Globus pallidus (tissue), 1 donor: ENCODE measurements around the gene CAMK2B.

ENCODE experiments used
- DNase-seq: peaks from one replicate; pipeline ENCODE4 v3.0.0-alpha.2; 2015; ENCODE audit warnings: low spot score

Gene CAMK2B

GRCh38 chr7:44274623-44274975 is 50.8 kb downstream of the CAMK2B start:
- no peak for DNase-seq

DNA sequence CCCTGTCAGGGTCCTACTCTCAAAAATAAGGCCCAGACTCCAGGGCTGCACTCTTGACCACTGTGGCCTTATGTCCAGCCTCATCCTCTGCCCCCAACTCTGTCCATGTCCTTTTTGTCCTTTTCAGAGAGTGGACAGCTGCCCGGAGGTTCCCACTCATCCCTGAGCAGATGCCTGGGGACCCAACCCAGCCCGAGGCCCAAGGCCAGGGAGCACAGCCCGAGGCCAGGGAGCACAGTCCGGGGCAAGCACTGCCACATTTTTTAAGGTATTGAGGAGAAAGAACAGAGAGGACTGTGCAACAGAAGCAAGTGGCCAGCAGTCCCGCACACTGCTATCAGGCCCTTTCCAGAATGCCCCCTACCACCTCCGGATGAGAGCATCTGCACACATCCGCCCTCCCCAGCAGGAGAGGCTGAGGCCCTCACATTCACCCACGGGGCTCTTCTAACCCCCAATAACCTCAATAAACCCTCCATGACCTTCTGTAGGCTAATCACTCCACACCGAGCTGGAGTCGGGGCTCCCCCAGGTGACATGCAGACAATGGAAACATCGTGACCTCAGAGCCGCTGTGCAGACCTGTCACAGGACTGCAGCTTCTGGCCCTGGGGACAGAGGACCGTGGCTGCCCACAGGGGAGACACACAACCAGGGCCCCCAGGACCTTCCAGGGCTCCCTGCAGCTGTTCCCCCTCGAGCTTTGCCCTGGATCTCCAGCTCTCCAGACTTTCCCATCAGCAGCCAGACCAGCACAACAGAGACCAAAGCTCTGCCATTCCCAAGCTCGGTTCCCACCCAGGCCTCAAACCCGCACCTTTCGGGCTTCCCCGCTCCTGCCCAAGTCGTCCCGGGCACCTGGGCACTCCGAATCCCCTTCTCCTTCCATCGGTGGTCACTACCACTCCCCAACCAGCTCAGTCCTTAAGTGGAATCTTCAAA is 51.4 kb downstream of the CAMK2B start:
- DNase-seq = no peak

DNA sequence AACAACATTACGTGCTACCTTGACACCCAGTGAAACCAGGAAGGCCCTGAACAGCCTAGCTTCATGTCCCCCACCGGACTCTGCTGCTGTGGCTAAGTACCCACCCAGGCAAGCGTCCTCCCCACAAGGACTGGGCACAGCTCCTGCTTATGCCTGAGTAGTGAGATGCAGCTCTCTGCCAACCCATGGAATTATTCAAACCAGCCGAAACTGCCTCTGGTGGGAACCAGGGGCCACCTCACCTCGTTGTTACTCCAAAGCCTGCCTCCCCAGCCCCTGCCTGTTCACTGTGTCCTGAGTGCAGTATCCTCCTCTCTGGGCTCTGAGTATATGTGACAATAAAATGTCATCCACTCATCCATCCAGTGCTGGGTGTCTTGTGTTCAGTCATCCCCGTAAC is 52.4 kb downstream of the CAMK2B start:
- no peak for DNase-seq

DNA sequence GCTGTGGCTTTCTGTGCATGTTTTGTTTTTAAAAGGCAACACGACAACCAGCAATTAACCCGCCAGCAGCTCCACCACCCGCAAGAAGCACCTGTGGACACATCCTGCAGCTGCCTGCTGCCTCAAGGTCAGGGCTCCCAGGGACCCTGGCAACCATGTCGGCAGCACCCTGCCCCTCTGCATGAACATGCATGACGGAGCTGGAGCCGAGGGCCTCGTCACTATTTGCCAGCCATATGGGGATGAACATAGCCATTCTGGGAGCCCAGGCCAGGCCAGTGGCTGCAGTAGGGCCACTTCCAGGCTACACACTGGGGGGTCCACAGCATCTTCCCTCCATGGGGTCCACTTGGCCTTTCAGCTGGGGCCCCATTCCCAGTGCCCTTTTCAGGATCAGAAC is 52.9 kb downstream of the CAMK2B start:
- DNase-seq = no peak

DNA sequence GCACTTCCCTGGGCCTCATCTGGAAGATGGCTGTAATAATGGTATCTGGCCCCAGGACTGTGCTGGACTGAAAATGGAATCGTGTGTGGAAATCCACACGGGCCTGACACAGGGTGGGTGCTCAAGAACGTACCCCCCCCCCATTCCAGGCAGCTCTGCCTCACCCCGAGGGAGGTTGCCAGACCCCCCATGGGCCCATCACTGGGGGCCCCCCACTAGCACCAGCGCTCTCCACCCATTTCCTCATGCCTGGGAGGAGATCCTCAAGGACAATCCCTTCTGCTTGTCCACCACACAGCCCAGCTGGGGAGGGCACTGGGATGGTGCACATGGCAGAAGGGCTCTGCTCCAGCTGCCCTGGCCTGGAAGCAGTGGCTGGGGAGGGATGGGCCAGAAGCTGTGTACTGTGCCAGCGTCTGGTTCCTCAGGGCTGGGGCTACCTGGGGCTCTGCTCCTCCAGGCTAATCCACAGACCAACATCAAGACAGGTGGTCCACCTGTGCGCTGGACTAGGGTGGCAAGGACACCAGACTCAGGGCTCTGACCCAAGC is 55.4 kb downstream of the CAMK2B start:
- no peak for DNase-seq

DNA sequence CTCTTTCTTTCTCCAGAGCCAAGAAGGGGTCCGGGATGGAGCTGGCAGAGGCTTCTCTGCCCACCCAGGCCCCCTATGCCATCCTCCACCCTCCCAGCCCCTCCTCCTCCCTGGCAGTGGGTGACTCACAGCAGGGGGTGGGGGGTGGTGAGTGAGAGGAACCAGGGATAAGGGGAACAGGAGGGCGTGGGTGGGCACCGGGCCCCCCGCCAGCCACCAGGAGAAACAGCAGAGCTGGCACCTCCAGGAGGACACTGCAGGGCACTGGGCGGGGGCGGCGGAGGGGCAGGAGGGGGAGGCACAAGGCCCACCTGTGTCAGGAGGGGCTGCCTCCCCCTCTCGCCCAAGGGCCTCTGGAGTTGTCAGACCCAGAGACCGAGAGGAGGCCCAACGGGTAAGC is 56.0 kb downstream of the CAMK2B start:
- no peak for DNase-seq

- DNase-seq = no peak
Measured at GRCh38 chr7:44268671-44269070, 56.7 kb downstream of the CAMK2B start.

DNA sequence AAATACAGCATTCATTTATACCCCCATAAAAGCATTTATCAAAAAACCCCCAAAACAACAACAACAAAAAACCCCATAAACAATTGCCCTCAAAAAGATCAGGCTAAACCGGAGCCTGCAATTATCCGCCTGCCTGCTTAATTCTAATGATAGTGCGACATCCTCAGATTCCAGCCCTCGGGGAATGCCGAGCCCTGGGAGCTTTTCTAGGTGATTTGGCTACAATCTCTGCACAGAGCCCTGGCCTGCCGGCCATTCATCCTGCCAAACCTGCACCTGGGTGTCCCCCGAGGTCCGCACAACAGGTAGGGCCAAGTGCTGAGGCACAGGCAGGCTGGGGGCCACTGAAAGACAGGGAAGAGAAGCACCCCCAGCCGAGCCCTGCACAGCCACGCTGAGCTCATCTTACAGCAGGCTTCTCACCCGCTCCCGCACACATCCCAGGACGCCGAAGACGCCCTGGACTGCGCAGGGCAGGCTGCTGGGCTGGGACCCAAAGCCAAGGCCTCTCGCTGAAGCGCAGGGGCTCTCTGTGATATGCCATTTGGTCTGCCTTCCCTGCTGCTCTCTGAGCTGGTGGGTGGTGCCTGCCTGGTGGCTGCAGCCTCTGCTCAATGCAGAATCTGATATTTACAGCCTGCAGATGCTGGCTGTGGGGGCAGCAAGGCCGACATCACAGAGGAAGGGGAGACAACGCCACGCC is 57.5 kb downstream of the CAMK2B start:
- no peak for DNase-seq

DNA sequence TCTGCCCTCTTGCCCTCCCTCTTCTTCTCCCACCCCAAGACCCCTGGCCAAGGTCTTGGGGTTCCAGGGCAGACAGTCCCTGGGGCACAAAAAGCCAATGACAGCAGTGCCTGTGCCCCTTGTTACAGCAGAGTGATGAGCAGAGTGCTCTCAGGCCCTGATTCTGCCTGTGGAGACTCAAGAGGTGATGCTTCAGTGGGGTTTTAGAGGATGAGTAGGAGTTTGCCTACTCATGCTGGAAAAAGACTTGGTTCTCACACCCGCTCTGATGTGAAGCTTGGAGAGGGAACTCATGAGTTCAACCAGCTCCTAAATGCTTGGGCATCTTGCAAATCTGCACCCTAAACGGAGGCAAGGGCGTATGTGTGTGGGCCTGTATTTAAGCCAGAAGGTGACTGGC is 58.2 kb downstream of the CAMK2B start:
- DNase-seq = no peak

GRCh38 chr7:44266526-44266925 is 58.9 kb downstream of the CAMK2B start:
- DNase-seq = no peak

GRCh38 chr7:44265728-44266127 is 59.7 kb downstream of the CAMK2B start:
- no peak for DNase-seq

GRCh38 chr7:44264221-44264931 is 61.0 kb downstream of the CAMK2B start:
- DNase-seq = no peak

GRCh38 chr7:44263326-44264082 is 61.9 kb downstream of the CAMK2B start:
- DNase-seq = no peak

DNA sequence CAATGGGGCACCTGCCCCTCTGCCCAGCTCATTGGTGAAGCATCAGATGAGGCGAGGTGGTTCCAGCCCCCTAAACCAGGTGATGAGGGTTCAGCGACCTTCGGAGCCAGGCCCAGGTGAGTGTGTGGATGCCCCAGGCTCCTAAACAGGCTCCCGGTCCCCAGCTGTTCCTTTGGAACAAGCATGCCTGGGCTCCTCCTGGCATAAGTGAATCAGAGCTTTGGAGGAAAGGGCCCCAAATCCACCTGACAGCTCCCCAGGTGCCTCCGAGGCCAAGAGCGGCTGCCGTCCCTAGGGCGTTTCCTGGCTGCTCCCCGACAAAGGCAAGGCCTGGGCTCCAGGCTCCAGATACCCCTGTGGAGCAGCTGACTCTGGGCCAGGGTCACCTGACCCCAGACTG is 63.4 kb downstream of the CAMK2B start:
- no peak for DNase-seq

GRCh38 chr7:44261240-44261639 is 64.2 kb downstream of the CAMK2B start:
- no peak for DNase-seq

DNA sequence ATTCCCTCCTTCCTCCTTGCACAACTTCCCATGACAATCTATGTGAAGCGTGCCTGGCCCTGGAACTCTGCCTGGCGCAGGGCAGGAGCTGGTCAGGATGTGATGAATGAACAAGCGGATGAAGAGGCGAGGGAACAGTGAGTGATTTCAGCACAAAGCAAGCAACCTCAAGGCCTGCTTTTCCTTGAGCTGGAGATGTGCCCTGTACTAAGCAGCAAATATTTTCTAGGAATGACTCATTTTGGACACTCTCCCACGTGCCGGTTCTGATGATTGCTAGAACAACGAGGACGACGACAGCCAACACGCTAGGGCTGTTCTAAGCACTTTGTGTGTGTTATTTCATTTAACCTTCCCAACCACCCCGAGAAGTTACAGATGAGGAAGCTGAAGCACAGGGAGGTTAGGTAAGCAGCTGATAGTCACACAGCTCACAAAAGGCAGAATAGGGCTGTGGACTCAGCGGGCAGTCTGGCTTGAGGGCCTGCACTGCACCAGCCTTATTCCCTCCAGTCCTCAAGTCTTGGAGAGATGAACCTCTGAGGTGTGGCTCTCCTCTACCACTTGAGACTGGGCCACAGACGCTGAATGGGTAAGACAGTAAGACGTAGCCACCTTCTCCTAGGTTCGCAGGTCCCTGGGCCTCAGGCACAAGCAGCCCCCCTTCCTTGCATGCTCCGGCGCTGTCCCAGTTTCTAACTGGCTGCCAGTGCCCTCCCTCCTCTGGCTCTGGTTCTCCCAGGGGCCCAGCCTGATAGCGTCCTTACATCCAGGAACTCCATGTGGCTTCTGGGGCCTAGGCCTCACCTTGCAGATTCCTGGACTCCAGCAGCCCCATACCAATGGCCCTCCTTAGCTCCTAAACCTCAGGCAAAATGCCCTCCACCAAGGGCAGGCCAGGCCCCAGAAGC is 65.6 kb downstream of the CAMK2B start:
- DNase-seq = peak; percentile 26

DNA sequence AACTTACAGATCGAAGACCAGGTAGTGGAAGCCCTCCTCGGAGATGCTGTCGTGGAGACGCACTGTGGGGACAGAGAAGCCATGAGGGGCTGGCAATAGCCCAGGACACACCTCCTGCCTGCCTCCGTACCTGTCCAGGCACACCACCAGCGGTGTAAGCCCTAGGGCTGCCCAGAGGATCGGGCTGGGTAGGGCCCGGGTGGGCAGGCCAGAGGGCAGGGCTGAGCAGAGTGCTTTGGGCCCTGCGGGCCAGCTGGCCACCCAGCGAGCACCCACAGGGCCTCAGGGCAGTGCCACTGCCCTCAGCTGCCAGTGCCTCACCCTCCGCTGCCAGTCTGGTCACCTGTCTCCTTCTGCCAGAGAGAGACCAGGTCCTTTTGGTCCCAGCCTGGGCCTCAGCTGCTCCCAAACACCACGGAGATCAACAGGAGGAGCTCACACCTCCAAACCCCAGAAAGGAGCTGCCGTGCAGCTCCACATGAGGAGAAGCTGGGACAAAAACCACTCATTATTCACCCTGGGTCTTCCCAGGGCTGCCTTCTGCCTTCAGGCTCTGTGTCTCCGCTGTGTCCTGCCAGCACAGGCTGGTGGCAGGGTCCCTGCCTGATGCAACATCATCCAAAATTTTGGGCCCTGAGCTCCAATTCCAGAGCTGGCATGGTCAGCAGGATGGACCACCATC is 66.4 kb downstream of the CAMK2B start:
- DNase-seq = no peak

DNA sequence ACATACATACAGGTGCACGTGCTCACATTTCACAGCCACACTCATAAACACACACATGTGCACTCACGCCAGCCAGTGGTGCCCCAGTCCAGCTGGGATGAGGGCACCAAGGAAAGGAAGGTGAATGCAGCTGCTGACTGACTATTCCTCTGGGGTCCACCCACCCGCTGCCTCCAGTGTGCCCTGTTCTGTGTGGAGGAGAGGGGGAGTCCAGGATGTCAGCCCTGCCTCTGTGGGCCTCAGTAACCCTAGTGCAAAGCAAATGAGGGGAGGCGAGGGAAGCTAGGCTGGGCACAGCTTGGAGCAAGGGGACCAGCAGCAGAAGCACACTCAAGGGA is 67.0 kb downstream of the CAMK2B start:
- DNase-seq = no peak

GRCh38 chr7:44257618-44258422 is 67.6 kb downstream of the CAMK2B start:
- DNase-seq = peak; percentile 20
